Neural progenitor cell (in vitro differentiated cells): ENCODE data around the gene C9orf50.

Experiments
- EZH2 ChIP-seq: fragments of 200-600 bp; sonication (generic); IDR thresholded peaks from 2 replicates; pipeline ENCODE4 v1.6.1; 2017; ENCODE audit warnings: antibody characterized with exemption, mild to moderate bottlenecking, moderate library complexity
- TF ChIP-seq, protein P1 (sequence below): fragments of 200-600 bp; sonication (generic); IDR thresholded peaks from 2 replicates; pipeline ENCODE4 v1.5.1; 2017; ENCODE audit warnings: antibody characterized with exemption, mild to moderate bottlenecking

DNA sequence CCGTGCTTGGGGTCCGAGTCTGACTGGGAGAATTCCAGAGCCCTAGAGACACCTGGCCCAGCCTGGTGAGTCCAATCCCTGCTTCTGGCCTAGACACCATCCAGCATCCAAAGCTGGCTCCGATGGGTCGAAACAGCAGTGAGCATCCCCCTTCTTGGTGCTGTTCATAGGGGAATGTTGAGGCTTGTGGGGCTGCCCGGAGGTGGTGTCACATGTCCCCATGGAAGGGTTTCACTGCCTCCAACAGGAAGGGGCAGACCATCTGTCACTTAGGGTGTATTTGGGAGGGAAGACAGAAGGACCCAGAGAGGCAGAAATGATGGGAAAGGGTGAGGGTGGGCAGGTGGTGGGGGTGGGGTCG is 13.9 kb downstream of the C9orf50 start:
- TF ChIP-seq, protein P1, sequence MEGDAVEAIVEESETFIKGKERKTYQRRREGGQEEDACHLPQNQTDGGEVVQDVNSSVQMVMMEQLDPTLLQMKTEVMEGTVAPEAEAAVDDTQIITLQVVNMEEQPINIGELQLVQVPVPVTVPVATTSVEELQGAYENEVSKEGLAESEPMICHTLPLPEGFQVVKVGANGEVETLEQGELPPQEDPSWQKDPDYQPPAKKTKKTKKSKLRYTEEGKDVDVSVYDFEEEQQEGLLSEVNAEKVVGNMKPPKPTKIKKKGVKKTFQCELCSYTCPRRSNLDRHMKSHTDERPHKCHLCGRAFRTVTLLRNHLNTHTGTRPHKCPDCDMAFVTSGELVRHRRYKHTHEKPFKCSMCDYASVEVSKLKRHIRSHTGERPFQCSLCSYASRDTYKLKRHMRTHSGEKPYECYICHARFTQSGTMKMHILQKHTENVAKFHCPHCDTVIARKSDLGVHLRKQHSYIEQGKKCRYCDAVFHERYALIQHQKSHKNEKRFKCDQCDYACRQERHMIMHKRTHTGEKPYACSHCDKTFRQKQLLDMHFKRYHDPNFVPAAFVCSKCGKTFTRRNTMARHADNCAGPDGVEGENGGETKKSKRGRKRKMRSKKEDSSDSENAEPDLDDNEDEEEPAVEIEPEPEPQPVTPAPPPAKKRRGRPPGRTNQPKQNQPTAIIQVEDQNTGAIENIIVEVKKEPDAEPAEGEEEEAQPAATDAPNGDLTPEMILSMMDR, result no peak
- no peak for TF ChIP-seq EZH2
